Mammary epithelial cell (primary cell): Measurements from ENCODE around the gene SLC22A14.

Source experiments
- EZH2 ChIP-seq: IDR thresholded peaks from 2 replicates; pipeline ENCODE4 v1.6.1; 2012; ENCODE audit warnings: low read length, inconsistent platforms, borderline replicate concordance
- TF ChIP-seq, protein P1 (sequence below), 2 donors: IDR thresholded peaks in 1 of 2; conservative IDR thresholded peaks in 1 of 2; 2 replicates each; pipeline ENCODE4 v1.5.1; 2011 to 2012; ENCODE audit warnings: inconsistent platforms in 2 of 2, low read length in 2 of 2, mild to moderate bottlenecking in 2 of 2, control low read depth in 1 of 2, low read depth in 1 of 2; ENCODE audit not compliant: insufficient read depth in 1 of 2; ENCODE audit errors: extremely low read depth in 1 of 2

- TF ChIP-seq, protein P1, sequence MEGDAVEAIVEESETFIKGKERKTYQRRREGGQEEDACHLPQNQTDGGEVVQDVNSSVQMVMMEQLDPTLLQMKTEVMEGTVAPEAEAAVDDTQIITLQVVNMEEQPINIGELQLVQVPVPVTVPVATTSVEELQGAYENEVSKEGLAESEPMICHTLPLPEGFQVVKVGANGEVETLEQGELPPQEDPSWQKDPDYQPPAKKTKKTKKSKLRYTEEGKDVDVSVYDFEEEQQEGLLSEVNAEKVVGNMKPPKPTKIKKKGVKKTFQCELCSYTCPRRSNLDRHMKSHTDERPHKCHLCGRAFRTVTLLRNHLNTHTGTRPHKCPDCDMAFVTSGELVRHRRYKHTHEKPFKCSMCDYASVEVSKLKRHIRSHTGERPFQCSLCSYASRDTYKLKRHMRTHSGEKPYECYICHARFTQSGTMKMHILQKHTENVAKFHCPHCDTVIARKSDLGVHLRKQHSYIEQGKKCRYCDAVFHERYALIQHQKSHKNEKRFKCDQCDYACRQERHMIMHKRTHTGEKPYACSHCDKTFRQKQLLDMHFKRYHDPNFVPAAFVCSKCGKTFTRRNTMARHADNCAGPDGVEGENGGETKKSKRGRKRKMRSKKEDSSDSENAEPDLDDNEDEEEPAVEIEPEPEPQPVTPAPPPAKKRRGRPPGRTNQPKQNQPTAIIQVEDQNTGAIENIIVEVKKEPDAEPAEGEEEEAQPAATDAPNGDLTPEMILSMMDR (conservative IDR thresholded peaks at IDR 0.05 in 1 of 2, IDR thresholded peaks at IDR 0.05 in 1 of 2; ENCODE audit: extremely low read depth in 1 of 2, insufficient read depth in 1 of 2, low read depth in 1 of 2, low read length in 2 of 2): no peak
- TF ChIP-seq EZH2: no peak
Measured at GRCh38 chr3:38313695-38314094, 31.6 kb downstream of the SLC22A14 start.
